Mesendoderm (in vitro differentiated cells): Measurements from ENCODE around the gene LRRC27.

Source experiments
- DNase-seq: peaks from one replicate; pipeline ENCODE4 v3.0.0; 2013
- H2AK5ac ChIP-seq: 2 replicates; pipeline ENCODE4 v1.6.1; 2013; ENCODE audit warnings: low read length, inconsistent platforms
- H2BK120ac ChIP-seq: 2 replicates; pipeline ENCODE4 v1.6.1; 2013; ENCODE audit warnings: low read depth, mild to moderate bottlenecking, low read length, moderate library complexity, mixed read lengths
- H2BK15ac ChIP-seq: replicated peaks from 2 replicates; pipeline ENCODE4 v1.6.1; 2013; ENCODE audit warnings: low read depth, mild to moderate bottlenecking, moderate library complexity
- H2BK5ac ChIP-seq: 2 replicates; pipeline ENCODE4 v1.6.1; 2013; ENCODE audit warnings: low read length, inconsistent platforms
- H3K18ac ChIP-seq: 2 replicates; pipeline ENCODE4 v1.6.1; 2013; ENCODE audit warnings: mild to moderate bottlenecking, low read length, mixed read lengths
- H3K23ac ChIP-seq: one replicate; pipeline ENCODE4 v1.6.1; 2013; ENCODE audit warnings: low read length
- H3K27ac ChIP-seq: 2 replicates; pipeline ENCODE4 v1.5.1; 2013; ENCODE audit warnings: low read depth, mild to moderate bottlenecking, inconsistent platforms, low read length, moderate library complexity
- H3K27me3 ChIP-seq: 2 replicates; pipeline ENCODE4 v1.6.1; 2013; ENCODE audit warnings: low read length, control low read depth, mild to moderate bottlenecking, inconsistent platforms; ENCODE audit not compliant: insufficient read depth, poor library complexity
- H3K36me3 ChIP-seq: 2 replicates; pipeline ENCODE4 v1.6.1; 2013; ENCODE audit warnings: low read length, inconsistent platforms; ENCODE audit not compliant: control insufficient read depth, insufficient read depth
- H3K4ac ChIP-seq: one replicate; pipeline ENCODE4 v1.6.1; 2013; ENCODE audit warnings: low read depth, mild to moderate bottlenecking, low read length, moderate library complexity
- H3K4me1 ChIP-seq: 2 replicates; pipeline ENCODE4 v1.6.1; 2013; ENCODE audit warnings: low read depth, low read length, inconsistent platforms; ENCODE audit not compliant: control insufficient read depth
- H3K4me2 ChIP-seq: 2 replicates; pipeline ENCODE4 v1.6.1; 2013; ENCODE audit warnings: low read length
- H3K4me3 ChIP-seq: 2 replicates; pipeline ENCODE4 v1.5.1; 2013; ENCODE audit warnings: mild to moderate bottlenecking, low read length
- H3K56ac ChIP-seq: one replicate; pipeline ENCODE4 v1.6.1; 2013; ENCODE audit warnings: low read length
- H3K79me1 ChIP-seq: 2 replicates; pipeline ENCODE4 v1.6.1; 2013; ENCODE audit warnings: low read length, inconsistent platforms
- H3K79me2 ChIP-seq: 2 replicates; pipeline ENCODE4 v1.6.1; 2013; ENCODE audit warnings: mild to moderate bottlenecking, low read length; ENCODE audit not compliant: control insufficient read depth, insufficient read depth
- H3K9ac ChIP-seq: 2 replicates; pipeline ENCODE4 v1.6.1; 2013; ENCODE audit warnings: low read length, inconsistent platforms
- H4K5ac ChIP-seq: one replicate; pipeline ENCODE4 v1.6.1; 2013; ENCODE audit warnings: low read length
- H4K8ac ChIP-seq: one replicate; pipeline ENCODE4 v1.6.1; 2013; ENCODE audit warnings: low read depth, mild to moderate bottlenecking, control low read depth, low read length, moderate library complexity
- WGBS: extraction: QIAGEN DNeasy Blood & Tissue Kit; methylation state at CpG from one replicate; pipeline ENCODE4 v1.1.7; 2013; ENCODE audit warnings: low lambda C conversion rate, missing lambda C conversion rate; ENCODE audit not compliant: insufficient coverage; ENCODE audit errors: extremely low coverage; 5-methylcytosine and 5-hydroxymethylcytosine counted together

LRRC27 gene

DNA sequence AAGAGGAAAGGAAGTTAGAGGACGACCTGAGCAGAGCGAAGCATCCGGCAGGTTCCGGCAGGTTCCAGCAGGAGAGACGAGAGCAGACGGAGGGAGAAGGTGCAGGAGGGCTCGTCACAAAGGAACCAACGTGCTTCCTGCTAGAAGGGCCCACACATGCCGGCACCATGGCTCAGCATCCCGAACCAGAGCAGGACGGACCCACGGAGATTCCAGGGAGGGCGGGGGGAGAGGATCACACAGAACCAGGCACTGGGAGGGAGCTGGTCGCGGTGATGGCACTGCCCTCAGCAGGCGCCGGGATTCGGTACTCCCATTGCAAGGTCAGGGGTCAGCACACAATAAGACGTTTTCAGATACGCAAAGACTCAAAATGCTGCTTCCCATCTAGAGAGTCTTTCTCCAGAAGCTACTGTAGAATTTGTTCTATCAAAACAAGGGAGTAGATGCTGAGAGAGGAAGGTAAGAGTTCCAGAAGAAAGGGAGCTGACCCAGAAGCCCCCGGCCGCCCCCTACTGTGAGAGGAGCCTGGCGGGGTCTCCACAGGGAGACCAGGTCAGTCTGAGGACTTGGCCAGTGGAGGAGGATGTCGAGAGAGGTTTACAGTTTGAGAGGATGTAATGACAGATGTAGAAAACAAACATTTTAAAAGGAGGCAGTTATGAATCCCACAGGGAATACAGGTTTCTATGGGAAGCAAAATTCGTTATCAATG, 41.4 kb downstream of the LRRC27 start:
- H3K18ac ChIP-seq = no peak overlapping the region
- H3K4me2 ChIP-seq = no peak overlapping the region
- H2BK15ac ChIP-seq = no peak overlapping the region
- no peak overlapping the region for H2AK5ac ChIP-seq
- no peak overlapping the region for H3K4ac ChIP-seq
- no peak overlapping the region for H2BK5ac ChIP-seq
- H3K79me1 ChIP-seq = no peaks in the 10 kb centered on the region
- H3K56ac ChIP-seq = no peak overlapping the region
- no peak overlapping the region for H3K23ac ChIP-seq
- H3K36me3 ChIP-seq = no peaks in the 10 kb centered on the region
- no peak overlapping the region for H4K8ac ChIP-seq
- H3K4me1 ChIP-seq = no peaks in the 10 kb centered on the region
- no peak overlapping the region for H4K5ac ChIP-seq
- H3K27ac ChIP-seq = no peak overlapping the region
- H3K27me3 ChIP-seq = no peaks in the 10 kb centered on the region
- no CpG with 5 or more reads among the region's 25 CpGs for WGBS
- no peak overlapping the region for H3K4me3 ChIP-seq
- no peak for DNase-seq
- H3K9ac ChIP-seq = no peak overlapping the region
- no peaks in the 10 kb centered on the region for H3K79me2 ChIP-seq
- H2BK120ac ChIP-seq = no peak overlapping the region

- no peaks in the 10 kb centered on the region for H3K27me3 ChIP-seq
- WGBS = no CpG with 5 or more reads among the region's 8 CpGs
Measured at GRCh38 chr10:132374176-132374575, 42.2 kb downstream of the LRRC27 start.

GRCh38 chr10:132374612-132375011, 42.6 kb downstream of the LRRC27 start:
- no peak overlapping the region for H2BK15ac ChIP-seq
- no peak overlapping the region for H3K56ac ChIP-seq
- no peaks in the 10 kb centered on the region for H3K4me1 ChIP-seq
- no peak overlapping the region for H3K4ac ChIP-seq
- WGBS = no CpG with 5 or more reads among the region's 14 CpGs
- H2AK5ac ChIP-seq = no peak overlapping the region
- H4K8ac ChIP-seq = no peak overlapping the region
- no peak overlapping the region for H2BK5ac ChIP-seq
- H3K4me2 ChIP-seq = no peak overlapping the region
- no peak overlapping the region for H3K4me3 ChIP-seq
- no peak overlapping the region for H4K5ac ChIP-seq
- no peaks in the 10 kb centered on the region for H3K36me3 ChIP-seq
- no peak overlapping the region for H3K23ac ChIP-seq
- H3K79me1 ChIP-seq = no peaks in the 10 kb centered on the region
- H3K18ac ChIP-seq = no peak overlapping the region
- H2BK120ac ChIP-seq = no peak overlapping the region
- H3K9ac ChIP-seq = no peak overlapping the region
- DNase-seq = no peak
- no peak overlapping the region for H3K27ac ChIP-seq
- H3K79me2 ChIP-seq = no peaks in the 10 kb centered on the region
- no peaks in the 10 kb centered on the region for H3K27me3 ChIP-seq

More at GRCh38 chr10:132374176-132374575, 42.2 kb downstream of the LRRC27 start:
- Histone ChIP-seq H2BK15ac (no peak overlapping the region), H3K79me2 (no peaks in the 10 kb centered on the region), H4K5ac (no peak overlapping the region), H3K79me1 (no peaks in the 10 kb centered on the region), H4K8ac (no peak overlapping the region), H2BK120ac (no peak overlapping the region), H3K9ac (no peak overlapping the region), H3K36me3 (no peaks in the 10 kb centered on the region), H3K18ac (no peak overlapping the region), H3K4me2 (no peak overlapping the region), H3K23ac (no peak overlapping the region), H2AK5ac (no peak overlapping the region), H3K4ac (no peak overlapping the region), H2BK5ac (no peak overlapping the region), H3K4me3 (no peak overlapping the region), H3K56ac (no peak overlapping the region), H3K27ac (no peak overlapping the region), H3K4me1 (no peaks in the 10 kb centered on the region)
- no peak for DNase-seq

DNA sequence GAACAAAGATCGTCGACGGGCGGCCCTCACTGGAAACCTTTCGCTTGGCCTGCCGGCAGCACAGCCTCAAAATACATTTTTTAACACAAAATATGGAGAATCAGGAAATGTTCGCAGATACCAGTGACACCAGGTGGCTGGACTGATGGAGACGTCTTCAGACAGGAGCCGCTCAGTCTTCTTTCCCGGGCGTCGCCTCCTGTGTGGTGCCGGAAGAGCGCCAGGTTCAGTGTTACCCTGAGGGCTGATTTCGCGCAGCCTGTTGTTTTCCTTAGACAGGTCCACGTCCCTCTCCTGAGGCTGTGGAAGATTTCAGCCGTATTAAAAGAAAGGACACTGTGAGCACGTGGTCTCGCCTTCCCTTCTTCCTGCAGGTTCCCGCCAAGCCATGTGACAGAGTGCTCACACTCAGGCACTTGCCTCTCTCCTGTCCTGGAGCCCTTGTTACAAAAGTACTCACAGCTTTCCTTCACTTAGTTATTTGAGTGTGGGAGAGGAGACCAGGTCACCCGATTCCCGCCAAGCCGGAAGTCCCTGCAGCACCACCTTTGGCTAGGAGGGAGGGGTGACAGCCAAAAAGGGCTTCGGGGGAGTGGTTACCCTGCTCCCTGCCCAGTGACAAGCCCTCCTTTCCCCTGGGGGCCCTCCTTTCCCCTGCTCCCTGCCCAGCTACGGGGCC, 43.3 kb downstream of the LRRC27 start:
- H3K4me2 ChIP-seq = no peak overlapping the region
- H3K18ac ChIP-seq = no peak overlapping the region
- no peak overlapping the region for H2BK120ac ChIP-seq
- H3K4ac ChIP-seq = no peak overlapping the region
- no peak overlapping the region for H2AK5ac ChIP-seq
- H3K27ac ChIP-seq = no peak overlapping the region
- no peak overlapping the region for H4K8ac ChIP-seq
- no peaks in the 10 kb centered on the region for H3K79me2 ChIP-seq
- H3K23ac ChIP-seq = no peak overlapping the region
- H3K79me1 ChIP-seq = no peaks in the 10 kb centered on the region
- H2BK15ac ChIP-seq = no peak overlapping the region
- no peak overlapping the region for H3K4me3 ChIP-seq
- no peak overlapping the region for H4K5ac ChIP-seq
- no CpG with 5 or more reads among the region's 26 CpGs for WGBS
- H3K27me3 ChIP-seq = no peaks in the 10 kb centered on the region
- H3K9ac ChIP-seq = no peak overlapping the region
- H3K36me3 ChIP-seq = no peaks in the 10 kb centered on the region
- DNase-seq = peak; percentile 54
- H3K4me1 ChIP-seq = no peaks in the 10 kb centered on the region
- no peak overlapping the region for H3K56ac ChIP-seq
- no peak overlapping the region for H2BK5ac ChIP-seq

DNA sequence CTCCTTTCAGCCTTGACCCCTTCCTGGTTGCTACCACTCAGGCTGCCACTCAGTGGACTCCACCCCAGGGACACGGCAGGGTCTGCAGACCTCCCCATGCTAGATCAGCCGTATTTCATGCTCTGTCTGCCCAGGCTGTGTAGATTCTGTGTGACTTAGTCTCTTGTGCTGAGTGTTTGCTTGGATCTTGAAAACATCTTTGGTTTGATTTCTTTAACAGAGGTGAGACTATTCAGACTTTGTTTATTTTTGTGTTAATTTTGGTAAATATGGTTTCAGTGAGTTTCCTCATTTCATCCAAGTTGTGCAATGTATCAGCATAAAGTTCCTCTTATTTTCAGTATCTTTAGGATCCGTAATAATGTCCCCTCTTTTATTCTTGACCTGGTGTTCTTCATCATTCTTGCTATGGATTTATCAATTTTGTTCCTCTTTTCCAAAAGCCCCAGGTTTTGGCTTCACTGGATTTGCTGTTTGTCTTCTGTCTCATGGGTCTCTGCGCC, 43.9 kb downstream of the LRRC27 start:
- no CpG with 5 or more reads among the region's 4 CpGs for WGBS
- DNase-seq = no peak
- H3K4me1 ChIP-seq = no peaks in the 10 kb centered on the region
- no peak overlapping the region for H3K9ac ChIP-seq
- no peaks in the 10 kb centered on the region for H3K79me1 ChIP-seq
- H2BK15ac ChIP-seq = no peak overlapping the region
- H2BK5ac ChIP-seq = no peak overlapping the region
- H3K4ac ChIP-seq = no peak overlapping the region
- H3K23ac ChIP-seq = no peak overlapping the region
- H3K27ac ChIP-seq = no peak overlapping the region
- no peak overlapping the region for H3K4me3 ChIP-seq
- H2BK120ac ChIP-seq = no peak overlapping the region
- H3K18ac ChIP-seq = no peak overlapping the region
- H3K4me2 ChIP-seq = no peak overlapping the region
- H4K5ac ChIP-seq = no peak overlapping the region
- H4K8ac ChIP-seq = no peak overlapping the region
- H3K27me3 ChIP-seq = no peaks in the 10 kb centered on the region
- H3K56ac ChIP-seq = no peak overlapping the region
- H3K36me3 ChIP-seq = no peaks in the 10 kb centered on the region
- H2AK5ac ChIP-seq = no peak overlapping the region
- H3K79me2 ChIP-seq = no peaks in the 10 kb centered on the region
